IPS-NIHi7 (cell line): ENCODE data around the gene GNA12.
"Not testable (repeated sequence)": the region's sequence is repeated elsewhere in the genome, so short reads cannot be mapped to it uniquely, and the experiment has no call there.

ENCODE experiments used
- DNase-seq: peaks from one replicate; pipeline ENCODE4 v3.0.0; 2012; ENCODE audit warnings: mixed read lengths; ENCODE audit errors: extremely low spot score

Gene GNA12

GRCh38 chr7:2714636-2715035, 129.5 kb downstream of the GNA12 start:
- no peak for DNase-seq

DNA sequence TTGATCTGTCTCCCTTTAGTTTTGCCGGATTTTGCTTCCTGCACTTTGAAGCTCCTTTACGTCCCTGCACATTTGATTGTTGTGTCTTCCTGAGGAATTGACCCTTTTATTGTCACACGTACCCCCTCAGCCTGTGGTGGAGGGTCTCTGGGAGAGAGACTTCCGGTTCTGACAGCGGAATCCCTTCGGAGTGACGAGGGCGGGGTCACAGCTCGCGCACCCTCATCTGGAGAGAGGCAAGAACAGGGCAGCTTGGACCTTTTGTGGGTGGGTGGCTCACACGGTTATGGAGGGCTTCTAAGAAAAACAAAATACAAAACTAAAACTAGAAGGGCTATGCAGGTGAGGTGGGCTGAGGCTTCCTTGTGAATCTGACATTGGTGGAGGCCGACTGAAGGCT, 130.1 kb downstream of the GNA12 start:
- DNase-seq, result no peak

GRCh38 chr7:2713370-2713769, 130.7 kb downstream of the GNA12 start:
- DNase-seq, result no peak

- DNase-seq, result no peak
Measured at GRCh38 chr7:2711895-2712675, 132.0 kb downstream of the GNA12 start.

- DNase-seq, result no peak
Measured at GRCh38 chr7:2710901-2711551, 133.1 kb downstream of the GNA12 start.

DNA sequence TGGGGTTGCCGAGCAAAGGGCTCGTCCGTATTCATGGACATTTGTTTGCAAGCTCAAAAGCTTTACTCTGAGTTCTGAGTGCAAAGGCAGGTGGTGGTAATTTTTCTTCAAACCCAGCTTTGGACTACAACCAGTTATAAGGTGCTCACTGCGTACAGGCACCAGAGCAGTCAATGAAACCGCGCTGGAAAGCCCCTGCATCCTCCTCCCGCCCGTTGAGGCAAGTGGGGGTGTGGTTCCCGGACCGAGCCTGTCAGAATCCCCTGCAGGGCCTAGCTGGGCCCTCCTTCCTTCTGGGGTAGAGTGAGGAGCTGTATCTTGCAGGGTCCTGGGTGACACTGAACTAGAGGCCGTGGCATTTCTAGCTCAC, 133.8 kb downstream of the GNA12 start:
- no peak for DNase-seq

DNA sequence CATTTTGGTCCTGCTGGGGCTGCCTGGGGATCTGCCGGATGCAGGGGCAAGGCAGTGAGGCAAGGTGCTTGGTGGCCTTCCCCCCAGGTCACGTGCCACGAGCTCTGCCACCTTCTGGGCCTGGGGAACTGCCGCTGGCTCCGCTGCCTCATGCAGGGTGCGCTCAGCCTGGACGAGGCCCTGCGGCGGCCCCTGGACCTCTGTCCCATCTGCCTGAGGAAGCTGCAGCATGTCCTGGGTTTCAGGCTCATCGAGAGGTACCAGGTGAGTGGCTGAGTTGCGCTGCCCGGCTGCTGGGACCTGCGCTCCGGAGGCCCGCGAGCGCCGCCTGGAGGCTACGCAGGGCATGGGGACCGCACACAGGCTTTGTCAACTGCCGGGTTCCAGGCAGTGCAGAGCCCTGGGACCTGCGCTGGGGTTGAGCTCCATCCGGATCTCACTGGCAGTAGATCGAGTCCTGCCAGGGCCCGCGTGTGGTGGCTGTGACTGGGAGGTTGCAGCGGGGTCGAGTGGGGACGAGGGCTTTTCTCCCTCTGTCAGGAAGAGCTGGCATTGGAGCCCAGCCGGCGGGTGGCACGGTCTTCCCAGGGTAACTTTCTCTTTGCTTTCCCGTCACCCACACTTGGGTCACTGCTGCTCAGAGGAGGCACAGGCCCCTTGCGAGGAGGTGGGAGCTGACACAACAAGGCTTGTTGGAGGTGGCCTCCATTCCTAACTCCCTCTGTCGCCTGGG, 134.4 kb downstream of the GNA12 start:
- DNase-seq, result peak; percentile 95

DNA sequence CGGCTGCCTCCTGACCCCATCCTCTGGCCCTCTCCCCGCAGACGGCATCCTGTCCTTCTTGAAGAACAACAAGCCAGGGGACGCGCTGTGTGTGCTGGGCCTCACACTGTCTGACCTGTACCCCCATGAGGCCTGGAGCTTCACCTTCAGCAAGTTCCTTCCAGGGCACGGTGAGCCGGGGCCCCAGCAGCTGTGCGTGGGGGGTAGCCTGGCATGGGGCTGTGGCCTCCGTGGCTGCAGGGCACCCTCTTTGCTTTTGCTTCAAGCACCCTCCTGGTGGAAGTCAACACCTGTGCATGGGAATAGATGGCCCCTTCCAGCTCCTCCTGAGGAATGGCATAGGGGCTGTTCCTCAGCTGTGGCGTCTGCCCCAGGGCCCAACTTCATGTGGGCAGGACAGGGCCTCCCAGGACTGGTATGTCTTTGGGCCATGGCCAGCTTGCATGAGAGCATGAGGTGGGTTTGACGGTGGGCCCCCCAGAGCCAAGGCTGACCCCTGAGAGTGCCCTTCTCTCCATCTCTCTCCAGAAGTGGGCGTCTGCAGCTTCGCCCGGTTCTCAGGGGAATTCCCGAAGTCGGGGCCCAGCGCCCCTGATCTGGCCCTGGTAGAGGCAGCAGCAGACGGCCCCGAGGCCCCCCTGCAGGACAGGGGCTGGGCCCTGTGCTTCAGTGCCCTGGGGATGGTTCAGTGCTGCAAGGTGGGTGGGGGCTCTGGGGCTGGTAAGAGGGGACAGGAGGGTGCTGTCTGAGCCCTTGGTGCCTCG, 135.4 kb downstream of the GNA12 start:
- DNase-seq, result no peak

DNA sequence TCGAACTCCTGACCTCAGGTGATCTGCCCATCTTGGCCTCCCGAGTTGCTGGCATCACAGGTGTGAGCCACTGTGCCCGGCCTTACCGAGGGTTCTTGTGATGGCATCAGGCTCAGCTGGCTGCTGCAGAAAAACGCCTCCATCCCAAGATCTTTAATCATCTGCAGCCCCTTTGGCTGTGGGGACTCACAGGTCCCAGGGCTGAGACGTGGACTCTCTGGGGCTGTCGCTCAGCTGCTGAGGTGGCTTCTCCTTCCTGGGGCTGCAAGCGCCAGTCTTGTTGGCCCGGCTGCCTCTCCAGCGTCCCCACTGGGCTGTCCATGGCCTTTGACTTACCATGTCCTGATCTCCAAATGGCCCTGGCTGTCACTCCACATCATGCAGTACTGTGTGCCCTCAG, 136.1 kb downstream of the GNA12 start:
- DNase-seq, result no peak

DNA sequence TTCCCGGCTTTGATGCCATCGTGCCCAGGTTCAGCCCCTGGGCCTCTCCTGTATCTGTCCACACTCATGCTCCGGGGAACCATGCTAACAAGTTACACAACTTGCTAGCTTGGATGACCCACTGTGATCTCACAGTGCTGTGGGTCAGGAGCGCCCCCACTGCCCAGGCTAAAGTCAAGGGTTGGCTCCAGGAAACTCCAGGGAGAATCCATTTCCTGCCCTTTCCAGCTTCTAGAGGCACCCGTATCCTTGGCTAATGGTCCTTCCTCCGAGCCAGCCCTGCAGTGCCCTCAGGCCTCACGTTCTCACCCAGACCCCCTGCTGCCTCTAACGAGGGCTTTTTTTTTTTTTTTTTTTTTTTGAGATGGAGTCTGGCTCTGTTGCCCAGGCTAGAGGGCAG, 136.6 kb downstream of the GNA12 start:
- DNase-seq, result no peak

- DNase-seq, result no peak
Measured at GRCh38 chr7:2706685-2707126, 137.4 kb downstream of the GNA12 start.

DNA sequence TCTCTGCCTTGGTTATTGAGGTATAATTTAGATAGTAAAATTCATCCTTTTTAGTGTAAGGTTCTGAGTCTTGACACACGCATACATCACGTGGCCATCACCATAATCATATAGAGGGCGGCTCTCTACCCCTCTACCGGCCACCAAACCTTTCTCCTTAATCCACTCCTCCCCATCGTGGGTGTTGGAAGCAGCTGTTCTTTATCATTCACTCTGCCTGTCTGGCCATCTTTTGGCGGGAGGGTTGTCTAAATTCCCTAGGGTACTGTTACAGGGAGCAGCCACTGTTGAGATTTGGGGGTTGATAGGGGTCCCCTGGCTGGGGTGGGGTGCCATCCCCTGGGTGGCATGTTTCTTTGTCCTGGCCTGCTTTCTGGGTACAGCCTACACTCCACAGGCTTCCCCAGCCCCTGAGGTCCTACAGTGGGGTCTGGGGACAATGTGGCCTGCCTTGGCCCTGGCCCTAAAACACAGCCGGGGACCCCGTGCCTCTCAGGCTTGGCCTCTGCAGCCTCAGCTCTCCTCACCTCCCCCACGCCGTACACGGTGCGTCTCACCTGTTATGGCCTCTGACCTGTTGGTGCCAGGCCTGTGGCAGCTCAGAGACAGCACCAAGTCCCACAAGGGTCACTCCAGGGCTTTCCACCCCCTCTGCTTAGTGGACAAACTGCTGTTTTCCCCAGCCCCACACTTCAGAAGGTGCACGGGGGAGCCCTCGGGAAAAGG, 138.6 kb downstream of the GNA12 start:
- no peak for DNase-seq

DNA sequence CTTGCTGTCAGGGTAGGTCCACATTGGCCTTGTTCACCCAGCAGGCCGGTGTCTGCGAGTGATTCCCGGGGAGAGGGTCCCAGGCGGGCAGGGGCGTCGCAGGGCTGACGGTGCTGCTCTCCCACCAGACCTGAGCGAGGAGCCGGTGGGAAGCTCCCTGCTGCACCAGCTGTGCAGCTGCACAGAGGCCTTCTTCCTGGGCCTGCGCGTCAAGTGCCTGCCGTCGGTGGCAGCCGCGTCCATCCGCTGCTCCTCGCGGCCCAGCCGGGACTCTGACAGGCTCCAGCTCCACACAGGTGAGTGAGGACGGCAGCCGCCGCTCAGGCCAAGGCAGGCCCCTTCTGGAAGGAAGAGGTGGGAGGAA, 141.5 kb downstream of the GNA12 start:
- DNase-seq, result no peak

DNA sequence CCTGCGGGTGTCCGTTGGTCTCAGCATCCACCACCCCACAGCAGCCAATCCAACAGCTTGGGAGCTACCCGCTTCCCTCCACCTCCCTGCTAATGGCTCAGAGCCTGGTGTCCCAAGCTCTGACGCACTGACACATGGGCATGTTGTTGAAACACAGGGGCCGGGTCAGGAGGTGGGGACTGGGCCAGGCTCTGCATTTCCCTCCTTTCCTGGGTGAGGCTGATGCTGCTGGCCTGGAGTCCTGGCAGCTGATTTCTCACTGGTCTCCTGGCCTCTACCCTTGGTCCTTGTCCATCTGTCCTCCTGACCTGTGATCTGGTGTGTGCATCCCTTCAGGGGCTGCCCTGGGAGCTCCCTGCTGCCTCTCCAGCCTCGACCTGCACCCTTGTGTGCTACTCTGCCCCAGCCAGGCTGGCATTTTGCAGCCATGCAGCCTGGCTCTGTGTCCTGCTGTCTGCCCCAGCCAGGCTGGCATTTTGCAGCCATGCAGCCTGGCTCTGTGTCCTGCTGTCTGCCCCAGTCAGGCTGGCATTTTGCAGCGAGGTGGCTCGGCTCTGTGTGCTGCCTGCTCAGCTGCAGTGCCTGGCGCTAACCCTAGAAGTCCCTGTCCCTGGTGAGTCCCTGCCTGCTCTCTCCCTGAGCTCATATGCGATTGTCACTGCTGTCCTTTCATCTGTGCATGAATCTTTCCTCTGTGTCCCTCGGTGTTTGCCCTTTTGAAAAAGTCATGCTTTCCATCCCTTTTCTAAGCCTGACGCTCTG, 142.1 kb downstream of the GNA12 start:
- no peak for DNase-seq

GRCh38 chr7:2701424-2701823, 142.7 kb downstream of the GNA12 start:
- no peak for DNase-seq

GRCh38 chr7:2700141-2700850, 143.8 kb downstream of the GNA12 start:
- DNase-seq, result no peak

DNA sequence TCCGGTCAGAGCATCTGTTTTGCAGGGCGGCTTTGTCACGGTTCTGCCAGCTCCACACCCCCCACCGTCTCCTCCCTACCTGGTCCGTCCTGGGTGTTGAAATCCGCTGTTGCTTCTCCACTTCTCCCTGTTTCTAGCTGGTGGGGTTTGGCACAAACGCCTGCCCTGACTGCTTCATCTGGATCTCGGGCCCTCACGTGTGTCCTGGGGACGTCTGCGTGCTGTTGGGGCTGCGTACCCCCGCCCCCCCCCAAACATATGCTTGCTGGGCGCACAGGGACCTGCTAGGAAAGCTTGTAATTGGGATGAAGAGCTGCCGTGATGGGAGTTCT, 144.9 kb downstream of the GNA12 start:
- DNase-seq, result no peak

GRCh38 chr7:2698581-2699288, 145.4 kb downstream of the GNA12 start:
- no peak for DNase-seq

DNA sequence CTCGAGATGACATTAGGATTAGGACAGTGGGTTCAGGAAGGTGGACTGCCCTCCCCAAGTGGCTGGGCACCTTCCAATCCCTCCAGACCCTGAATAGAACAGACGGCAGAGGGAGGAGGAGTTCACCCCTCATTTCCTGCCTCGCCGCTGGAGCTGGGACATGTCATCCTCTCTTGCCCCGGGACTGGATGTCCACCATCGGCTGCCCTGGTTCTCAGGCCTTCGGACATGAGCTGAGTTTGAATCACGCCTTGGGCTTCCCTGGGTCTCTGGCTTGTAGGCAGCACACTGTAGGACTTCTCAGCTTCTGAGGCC, 150.0 kb downstream of the GNA12 start:
- not testable (repeated sequence) for DNase-seq
